Esophagus mucosa (tissue), 1 donor: ENCODE measurements around the gene CARM1. TPM values are rescaled to one million over a fixed set of nuclear protein-coding genes. Genes with fewer than 3 reads are reported as not detected.
"Not testable (repeated sequence)": the region's sequence is repeated elsewhere in the genome, so short reads cannot be mapped to it uniquely, and the experiment has no call there.

Experiments used
- ATAC-seq: fragments of 200-7000 bp; cut with Tn5 transposase; one replicate; pipeline ENCODE4 v1.9.1; 2020
- total RNA-seq: library from RNA; stranded (reverse); gene quantifications from one replicate; pipeline ENCODE4 v1.2.4, GENCODE V29; 2023
- donor health status: DM: yes; HTN: yes; CAD: no.

Gene CARM1
- total RNA-seq, 1 donor from 2014 or later = 40.3 TPM

DNA sequence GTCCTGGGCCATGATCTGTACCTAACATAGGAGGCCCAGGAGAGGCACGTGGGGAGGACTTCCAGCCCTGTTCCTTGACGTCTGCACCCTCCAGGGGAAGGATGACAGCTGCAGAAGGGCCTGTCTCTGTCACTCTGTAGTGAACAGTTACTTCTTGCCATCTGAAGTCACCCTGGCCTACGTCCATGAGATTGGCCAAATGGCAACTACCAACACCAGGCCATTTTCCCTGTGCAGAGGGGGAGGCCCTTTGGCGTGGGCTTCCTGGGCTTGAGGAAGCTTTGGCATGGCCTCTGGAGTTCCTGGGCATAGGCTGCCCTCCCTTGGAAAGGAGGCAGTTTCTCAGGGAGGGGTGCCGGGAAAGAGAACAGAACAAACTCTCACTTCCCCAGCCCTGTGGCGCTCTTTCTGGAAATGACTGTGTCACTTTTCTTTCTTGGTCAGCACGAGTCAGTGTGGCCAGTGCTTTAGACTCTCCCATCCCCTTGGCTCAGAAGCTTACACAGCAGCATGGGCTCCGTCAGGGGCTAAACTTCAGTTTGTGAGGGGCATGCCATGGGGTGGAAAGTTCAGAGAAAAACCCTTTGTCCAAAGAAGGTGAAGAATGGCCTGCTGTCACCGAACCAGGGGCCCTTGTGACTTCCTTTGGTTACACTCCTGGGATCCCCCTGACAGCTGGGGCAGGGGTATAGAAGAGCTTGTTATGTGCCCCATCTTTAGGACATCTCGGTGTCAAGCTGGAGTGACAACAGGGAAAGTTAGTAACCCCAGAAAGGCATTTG, 5.3 kb downstream of the CARM1 start:
- no peak for ATAC-seq

- ATAC-seq = not testable (repeated sequence)
These were observed 6.3 kb downstream of the CARM1 start for GRCh38 chr19:10877608-10878007.

GRCh38 chr19:10878253-10878652, 6.9 kb downstream of the CARM1 start:
- ATAC-seq = no peak

- ATAC-seq = no peak
These were observed 10.2 kb downstream of the CARM1 start for GRCh38 chr19:10881403-10882107.

DNA sequence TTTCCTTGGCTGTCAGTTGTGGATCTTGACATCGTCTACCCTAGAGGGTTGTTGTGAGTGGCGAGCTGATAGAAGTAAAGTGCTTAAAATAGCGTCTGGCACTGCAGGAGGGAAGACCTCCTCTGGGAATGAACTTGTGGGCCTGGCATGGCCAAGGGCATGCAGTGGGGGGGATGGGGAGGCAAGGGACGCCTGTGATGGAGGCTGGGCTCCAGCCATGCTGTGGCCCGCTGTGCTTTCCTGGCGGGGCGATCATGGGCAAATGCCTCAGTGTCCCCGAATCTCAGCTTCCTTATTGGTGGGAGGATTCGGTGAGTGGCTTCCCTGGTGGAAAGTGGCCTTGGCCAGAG, 10.7 kb downstream of the CARM1 start:
- no peak for ATAC-seq

- peak; percentile 12 for ATAC-seq
These were observed 12.9 kb downstream of the CARM1 start for GRCh38 chr19:10884274-10884673.

GRCh38 chr19:10885201-10886169, 14.1 kb downstream of the CARM1 start:
- ATAC-seq = no peak

- ATAC-seq = no peak
These were observed 16.4 kb downstream of the CARM1 start for GRCh38 chr19:10887616-10888367.

DNA sequence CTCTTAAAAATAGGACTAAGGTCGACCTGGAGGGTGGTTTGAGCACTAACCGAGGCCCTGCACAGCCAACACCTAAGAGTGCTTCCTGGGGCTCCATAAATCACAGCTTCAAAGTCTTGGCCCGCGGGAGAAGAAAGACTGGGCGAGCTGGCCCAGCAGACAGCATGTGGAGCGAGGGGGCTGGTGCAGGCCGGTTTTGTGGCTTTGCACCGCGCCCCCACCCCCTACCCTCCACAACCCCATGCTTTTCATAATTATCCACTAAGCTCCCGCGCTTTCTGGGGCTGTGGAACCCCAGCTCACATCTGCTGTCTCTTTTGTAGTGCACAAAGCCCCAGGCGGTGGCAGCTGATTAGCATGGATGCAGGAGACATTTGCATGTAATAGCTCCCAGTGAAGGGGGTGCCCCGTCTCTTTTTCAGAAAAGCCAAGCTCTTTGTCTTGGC, 17.1 kb downstream of the CARM1 start:
- ATAC-seq = peak; percentile 4

GRCh38 chr19:10889880-10890279, 18.5 kb downstream of the CARM1 start:
- ATAC-seq = no peak

- peak; percentile 89 for ATAC-seq
These were observed 20.2 kb downstream of the CARM1 start for GRCh38 chr19:10891405-10892086.

DNA sequence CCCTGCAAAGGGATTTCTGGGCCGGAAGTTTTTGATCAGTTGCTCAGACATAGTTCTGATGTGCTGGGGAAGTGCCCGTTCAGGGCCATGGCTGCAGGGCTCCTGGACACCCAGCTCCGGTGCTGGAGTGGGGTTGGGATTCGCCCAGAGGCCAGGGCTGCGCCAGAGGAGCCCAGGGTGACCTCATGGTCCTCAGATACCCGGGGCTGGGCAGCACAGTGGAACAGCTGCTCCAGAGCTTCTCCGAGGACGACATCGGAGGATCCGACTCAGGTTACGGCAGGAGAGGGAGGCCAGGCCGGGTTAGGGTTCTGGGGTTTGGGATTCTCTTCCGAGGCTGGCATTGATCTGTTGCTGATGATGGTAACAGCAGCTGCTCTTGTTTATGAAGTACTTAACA, 20.9 kb downstream of the CARM1 start:
- no peak for ATAC-seq

GRCh38 chr19:10894911-10895213, 23.5 kb downstream of the CARM1 start:
- ATAC-seq = no peak

- ATAC-seq = no peak
These were observed 24.0 kb downstream of the CARM1 start for GRCh38 chr19:10895363-10895762.

- no peak for ATAC-seq
These were observed 24.6 kb downstream of the CARM1 start for GRCh38 chr19:10895920-10896319.

DNA sequence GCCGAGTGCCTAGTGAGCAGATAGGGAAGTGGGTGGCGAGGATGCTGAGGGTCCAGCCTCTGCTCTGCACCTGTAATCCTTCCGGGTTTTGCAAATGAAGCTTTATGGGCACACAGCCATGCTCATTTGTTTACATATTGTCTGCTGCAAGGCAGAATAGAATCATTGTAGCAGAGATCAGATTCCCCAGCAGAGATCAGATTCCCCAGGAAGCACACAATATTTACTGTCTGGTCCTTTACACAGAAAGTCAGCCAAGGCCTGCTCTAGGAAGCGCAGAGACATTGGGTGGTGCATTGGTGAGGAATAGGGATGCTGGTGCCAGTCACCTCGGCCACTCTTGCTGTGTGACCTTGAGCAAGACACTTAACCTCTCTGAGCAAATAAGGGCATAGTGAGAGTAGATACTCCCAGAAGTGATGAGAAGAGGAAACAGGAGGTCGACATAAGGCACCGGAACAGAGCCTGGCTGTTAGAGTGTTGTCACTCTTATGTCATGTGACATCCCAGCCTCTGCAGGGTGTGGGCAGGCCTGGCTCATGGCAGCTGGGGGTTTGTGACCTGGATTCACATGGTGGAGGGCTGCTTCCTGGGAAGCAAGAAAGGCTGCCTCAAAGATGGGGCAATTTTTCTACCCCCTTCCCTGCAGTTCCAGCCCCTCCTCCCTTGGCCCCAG, 25.6 kb downstream of the CARM1 start:
- ATAC-seq = no peak

- ATAC-seq = peak; percentile 15
These were observed 27.3 kb downstream of the CARM1 start for GRCh38 chr19:10898633-10899032.

DNA sequence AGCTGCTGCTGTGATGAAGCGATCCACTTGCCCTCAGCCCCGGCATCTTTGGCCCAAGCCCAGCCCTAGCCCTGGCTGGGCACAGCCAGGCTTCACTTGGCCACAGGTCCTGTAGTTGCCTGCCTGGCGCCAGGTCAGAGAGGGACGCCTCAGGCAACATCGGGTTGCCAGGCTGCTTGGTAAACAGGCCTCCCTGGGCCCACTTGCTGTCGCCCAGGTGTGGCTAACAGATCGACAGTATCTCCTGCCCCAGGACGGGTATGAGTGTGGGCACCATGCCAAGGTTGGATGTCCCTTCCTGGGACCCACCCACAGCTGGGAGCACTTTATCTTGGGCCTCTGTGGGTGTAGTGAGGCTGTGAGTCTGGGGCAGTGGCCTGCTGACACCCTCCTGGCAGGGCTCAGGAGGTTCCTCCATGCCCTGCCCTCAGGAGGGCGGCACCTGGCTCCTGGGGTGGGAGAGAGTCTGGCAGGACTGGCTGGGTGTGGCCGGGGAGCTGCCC, 27.8 kb downstream of the CARM1 start:
- ATAC-seq = peak; percentile 88

DNA sequence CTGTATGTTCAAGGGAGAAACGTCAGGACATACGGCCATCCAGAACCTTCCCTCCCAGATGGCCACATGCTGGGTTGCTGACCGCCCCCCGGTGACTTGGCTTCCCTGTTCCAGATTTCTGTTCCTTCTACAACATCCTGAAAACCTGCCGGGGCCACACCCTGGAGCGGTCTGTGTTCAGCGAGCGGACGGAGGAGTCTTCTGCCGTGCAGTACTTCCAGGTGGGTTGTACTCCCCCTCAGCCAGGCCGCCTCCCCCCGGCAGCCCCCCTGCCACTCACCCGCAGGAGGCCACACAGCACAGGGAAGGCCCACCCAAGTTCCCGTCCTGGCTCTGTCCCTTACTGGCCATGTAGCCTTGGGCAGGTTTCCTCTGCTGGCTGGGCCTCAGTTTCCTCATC, 36.6 kb downstream of the CARM1 start:
- no peak for ATAC-seq

- ATAC-seq = no peak
These were observed 37.1 kb downstream of the CARM1 start for GRCh38 chr19:10908380-10908960.
